ENCODE data around the gene CC2D1B.
"Not testable (repeated sequence)": the region's sequence is repeated elsewhere in the genome, so short reads cannot be mapped to it uniquely, and the experiment has no call there.

The CC2D1B gene, protein sequence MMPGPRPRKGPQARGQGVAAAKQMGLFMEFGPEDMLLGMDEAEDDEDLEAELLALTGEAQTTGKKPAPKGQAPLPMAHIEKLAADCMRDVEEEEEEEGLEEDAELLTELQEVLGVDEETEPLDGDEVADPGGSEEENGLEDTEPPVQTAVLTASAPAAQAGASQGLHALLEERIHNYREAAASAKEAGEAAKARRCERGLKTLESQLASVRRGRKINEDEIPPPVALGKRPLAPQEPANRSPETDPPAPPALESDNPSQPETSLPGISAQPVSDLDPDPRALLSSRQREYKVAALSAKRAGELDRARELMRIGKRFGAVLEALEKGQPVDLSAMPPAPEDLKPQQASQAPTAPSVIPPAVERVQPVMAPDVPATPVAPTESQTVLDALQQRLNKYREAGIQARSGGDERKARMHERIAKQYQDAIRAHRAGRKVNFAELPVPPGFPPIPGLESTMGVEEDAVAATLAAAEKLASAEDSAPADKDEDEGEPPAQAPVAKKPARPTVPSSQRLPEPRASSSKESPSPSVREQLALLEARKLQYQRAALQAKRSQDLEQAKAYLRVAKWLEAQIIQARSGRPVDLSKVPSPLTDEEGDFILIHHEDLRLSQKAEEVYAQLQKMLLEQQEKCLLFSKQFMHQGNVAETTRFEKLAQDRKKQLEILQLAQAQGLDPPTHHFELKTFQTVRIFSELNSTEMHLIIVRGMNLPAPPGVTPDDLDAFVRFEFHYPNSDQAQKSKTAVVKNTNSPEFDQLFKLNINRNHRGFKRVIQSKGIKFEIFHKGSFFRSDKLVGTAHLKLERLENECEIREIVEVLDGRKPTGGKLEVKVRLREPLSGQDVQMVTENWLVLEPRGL

DNA sequence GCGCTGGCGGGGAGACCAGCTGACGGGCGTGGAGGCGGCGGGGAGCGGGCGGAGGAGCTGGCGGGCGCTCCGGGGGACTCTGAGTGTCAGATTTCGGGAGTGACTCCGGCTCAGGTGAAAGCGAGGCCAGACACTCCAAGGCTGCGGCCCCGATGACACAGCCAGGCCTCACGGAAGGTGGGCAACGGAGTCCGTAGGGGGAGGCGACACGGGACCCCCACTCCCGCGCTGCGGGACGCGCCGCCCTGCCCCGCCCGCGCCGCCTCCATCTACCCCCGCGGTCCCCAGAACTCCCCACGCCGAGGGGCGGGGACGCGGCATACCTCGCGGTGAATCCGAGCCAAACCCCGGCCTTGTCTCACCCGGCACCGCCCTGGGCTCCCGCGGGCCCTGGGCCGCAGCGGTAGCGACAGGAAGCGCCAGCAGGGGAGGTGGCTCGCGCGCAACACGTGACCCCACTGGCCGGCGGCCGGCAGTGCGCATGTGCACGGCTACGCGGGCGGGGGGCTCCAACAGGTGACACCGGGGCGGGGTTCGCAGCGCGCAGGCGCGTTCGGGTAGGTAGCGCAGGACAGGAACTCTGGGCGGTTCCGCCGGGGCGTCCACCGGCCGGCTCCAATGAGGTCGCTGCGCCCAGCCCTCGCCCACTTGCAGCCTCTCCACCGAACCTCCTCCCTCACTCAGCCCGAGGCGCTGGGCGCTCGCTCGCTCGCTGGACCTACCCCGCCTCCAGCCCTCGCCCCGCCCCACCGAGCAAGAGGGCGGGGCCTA lies at the start of gene CC2D1B:
CC2D1B (minus strand) TSS at position 460 of the 771 bp plus-strand sequence. CDS start 1,585 bp downstream, outside the sequence.
- DNase-seq = peak; percentile 100

DNA sequence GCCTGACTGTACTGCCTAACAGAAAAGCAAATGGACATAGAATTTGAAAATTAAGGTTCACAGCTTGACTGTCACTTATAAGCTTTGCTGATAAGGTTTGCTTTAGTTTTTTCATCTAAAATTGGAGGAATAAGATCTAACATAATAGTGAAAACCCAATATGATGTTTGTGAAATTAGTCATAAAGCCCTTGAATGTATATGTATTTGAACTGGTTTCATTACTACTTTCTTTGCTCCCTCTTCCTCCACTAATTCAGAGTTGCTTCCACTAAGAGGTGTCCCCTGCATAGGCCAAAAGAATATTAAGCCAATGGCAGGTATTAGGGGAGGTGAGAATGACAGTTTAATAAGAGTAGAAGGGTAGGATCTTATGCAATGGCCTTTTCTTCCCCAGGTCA lies 48.9 kb upstream of the CC2D1B start:
- DNase-seq = no peak

DNA sequence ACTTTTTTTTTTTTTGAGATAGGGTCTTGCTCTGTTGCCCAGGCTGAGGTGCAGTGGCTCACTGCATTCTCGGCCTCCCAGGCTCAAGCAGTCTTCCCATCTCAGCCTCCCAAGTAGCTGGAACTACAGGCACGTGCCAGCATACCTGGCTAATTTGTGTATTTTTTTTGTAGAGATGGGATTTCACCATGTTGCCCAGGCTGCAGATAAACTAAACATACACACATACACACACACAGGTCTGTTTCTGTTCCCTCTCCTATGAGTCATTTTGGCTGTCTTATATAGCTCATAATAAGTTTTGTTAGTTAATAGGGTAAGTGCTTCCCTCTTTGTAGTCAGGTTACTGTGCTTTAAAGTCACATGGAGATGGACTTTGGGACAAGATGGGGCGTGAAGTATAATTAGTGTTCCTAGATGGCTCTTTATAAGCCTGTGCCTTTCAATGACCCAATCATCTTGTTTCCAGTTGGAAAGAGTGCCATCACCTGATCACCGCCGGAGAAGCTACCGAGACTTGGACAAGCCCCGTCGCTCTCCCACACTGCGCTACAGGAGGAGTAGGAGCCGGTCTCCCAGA lies 47.5 kb upstream of the CC2D1B start:
- no peak for DNase-seq

DNA sequence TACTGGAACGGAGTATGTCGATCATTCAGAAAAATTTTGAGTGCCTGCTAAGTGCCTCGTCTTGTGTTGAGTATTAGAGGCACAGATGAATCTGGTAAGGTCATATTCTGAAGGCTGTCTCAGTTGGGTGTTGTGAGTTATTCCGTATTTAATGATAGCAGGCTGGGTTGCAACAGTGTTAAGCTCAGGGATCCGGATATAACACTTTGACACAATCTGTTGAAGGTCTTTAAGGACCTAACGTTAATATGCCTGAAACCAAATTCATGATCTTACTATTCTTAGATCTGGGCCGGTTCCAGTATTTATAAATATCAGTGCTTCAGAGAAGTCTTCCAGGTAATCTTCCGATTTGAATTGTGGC lies 39.0 kb upstream of the CC2D1B start:
- DNase-seq = no peak

DNA sequence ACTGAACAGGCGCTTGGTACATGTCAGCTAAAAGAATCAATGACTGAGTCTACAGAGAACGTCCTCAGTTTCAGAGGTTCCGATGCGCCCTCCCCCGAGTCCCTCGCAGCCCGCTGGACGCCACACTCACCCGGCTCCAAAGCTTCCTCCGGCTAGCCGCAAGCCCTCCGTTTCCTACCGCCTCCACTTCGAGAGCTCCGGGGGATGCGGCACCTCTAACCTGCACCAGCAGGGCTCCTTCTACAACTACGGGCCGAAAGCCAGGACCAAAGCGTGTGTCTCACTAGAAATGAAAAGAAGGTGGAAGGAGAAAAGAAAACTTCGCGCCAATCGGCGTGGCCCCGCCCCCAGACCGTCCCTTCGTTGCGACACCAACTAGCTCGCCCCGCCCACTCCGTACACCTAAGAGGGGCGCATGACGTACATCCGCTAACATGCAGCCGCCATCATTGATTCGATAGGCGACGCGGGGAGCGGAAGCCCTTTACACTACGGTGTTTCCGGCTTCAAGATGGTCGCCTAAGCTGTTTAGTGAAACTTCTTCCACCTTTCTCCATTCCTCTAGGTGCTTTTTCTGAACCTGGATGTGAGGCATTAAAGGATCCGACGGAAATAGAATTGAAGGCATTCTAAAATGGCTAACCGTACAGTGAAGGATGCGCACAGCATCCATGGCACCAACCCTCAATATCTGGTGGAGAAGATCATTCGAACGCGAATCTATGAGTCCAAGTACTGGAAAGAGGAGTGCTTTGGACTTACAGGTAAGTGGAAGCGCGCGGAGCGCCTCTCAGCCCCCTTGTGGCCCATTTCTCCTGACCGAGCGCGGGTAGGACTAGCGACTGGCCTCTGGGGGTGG lies 38.3 kb upstream of the CC2D1B start, which contains the start of the genes ORC1 and PRPF38A:
ORC1 (minus strand) TSS at position 308 of the 859 bp plus-strand sequence. CDS start 2,200 bp downstream, outside the sequence.
PRPF38A (plus strand) TSS at position 487 of the 859 bp plus-strand sequence; CDS start at position 635, 148 bp downstream.
- DNase-seq = peak; percentile 99

DNA sequence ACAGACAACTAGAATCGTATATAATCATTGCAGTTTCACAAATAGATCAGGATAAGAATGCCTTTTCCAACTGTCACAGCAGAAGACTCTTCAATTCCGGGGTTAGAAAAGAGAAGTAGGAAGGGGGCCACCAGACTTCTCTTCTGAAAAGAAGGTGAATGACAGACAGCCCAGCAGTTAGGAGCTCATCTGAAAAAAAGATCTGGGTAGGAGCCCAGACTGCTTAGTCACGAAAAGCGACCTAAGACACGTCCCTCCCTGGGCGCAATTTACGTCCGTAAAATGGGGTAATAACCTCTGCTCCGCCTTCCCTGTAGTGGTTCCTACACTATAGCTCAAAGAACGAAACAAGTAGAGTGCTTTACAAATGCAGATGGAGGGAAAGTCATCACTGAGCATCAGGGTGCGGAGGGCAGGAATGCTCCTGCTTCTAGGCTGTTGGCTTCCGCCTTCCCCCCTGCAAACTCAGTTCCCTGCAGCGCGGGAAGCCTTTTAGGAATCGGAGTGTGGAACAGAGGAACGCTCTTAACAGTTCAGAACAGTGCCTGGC lies 37.6 kb upstream of the CC2D1B start:
- DNase-seq = peak; percentile 72

DNA sequence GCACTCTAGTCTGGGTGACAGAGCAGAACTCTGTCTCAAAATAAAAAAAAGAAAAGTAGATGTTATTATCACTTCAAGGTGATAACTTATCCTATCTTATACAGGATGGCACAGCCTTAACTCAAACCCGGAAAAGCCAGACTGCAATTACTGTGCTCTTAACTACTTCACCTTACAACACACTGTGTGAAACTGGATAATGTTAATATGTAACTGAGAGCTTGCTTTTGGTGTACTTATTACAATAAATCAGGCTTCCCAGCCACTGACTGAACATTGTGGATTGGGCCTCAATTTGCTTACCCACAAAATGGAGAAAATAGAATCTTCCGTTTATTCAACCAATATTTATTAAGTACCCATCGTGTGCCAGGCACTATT lies 36.8 kb upstream of the CC2D1B start:
- no peak for DNase-seq

DNA sequence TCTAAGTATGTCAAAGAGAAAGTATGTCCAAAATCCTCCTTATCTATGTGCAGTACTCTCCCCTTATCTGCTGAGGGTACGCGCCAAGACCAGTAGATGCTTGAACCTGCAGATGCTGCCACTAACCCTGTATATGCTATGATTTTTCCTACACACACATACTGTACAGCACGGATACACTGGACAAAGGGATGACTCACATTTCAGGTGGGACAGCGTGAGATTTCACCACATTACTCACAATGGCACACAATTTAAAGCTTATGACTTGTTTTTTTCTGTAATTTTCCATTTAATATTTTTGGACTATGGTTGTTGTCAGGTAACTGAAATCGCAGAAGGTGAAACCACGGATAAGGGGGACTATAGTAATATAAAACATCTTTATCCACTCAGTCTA lies 34.1 kb upstream of the CC2D1B start:
- no peak for DNase-seq

DNA sequence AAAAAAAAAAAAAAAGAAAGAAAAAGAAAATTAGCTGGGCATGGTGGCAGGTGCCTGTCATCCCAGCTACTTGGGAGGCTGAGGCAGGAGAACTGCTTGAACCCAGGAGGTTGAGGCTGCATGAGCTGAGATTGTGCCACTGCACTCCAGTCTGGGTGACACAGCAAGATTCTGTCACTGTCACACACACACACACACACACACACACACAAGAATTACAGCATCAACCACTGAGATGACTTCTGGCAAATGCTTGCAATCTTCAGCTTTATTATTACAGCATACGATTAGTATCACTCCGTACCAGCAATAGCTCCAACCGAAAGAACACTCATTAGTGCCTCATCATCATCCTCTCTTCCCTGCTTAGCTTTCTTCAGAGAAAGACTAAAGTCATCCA lies 33.6 kb upstream of the CC2D1B start:
- no peak for DNase-seq

DNA sequence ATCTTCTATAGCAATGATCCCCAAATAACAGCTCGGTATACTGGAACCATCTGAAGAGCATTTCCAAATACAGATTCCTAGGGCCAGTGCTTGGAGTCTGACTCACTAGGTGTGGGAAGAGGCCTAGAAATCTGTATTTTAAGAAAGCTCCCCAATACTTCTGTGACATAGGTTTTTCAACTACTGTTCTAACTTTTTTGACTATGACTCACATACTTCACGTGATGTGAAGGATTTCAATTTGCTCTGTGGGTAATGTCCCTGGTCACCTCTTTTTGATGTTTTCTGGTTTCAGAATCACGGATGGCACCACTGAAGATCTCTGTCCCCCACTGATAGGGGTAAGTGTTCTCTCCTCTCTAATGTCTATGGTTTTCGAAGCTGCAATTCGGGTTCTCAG lies 27.2 kb upstream of the CC2D1B start:
- no peak for DNase-seq

DNA sequence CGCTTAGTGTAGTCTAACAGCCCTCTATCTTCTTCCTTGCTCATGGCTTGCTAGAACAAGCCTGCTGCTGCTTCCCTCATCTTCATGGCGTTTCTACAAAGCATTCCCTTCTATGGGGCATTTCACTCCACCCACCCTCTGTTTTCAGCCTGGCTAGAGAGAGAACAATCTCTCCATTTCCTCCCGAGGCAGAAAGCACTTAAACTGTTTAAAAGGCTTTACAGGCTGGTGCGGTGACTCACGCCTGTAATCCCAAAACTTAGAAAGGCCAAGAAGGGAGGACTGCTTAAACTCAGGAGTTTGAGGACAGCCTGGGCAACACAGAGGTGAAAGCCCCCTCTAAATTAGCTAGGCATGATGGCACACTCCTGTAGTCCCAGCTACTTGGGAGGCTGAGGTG lies 20.5 kb upstream of the CC2D1B start:
- no peak for DNase-seq

DNA sequence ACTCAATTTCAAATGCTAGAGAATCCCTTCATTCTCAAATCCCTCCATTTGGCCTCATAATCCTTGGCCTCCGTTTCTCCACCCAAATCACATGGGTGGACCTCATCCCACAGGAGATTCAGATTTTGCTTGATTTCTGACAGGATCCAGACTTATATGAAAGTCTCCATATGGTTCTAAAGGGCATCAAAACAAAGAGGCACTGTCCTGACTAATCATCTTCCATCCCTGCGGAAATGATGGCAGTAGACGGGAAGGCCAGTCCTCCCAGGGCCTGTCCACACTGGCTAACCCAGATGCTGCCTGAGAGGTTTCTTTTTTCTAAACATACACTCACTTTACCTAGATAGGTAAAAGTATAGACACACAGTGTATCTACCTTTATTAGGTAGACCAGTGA lies 19.4 kb upstream of the CC2D1B start:
- DNase-seq = no peak

DNA sequence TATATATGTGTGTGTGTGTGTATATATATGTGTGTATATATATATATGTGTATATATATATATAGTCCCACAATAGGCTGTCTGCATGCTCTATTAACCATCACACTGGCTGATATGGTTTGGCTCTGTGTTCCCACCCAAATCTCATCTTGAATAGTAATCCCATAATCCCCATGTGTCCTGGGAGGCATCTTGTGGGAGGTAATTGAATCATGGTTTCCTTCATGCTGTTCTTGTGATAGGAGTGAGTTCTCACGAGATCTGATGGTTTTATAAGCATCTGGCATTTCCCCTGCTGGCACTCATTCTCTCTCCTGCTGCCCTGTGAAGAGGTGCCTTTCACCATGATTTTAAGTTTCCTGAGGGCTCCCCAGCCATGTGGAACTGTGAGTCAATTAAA lies 3.8 kb upstream of the CC2D1B start:
- not testable (repeated sequence) for DNase-seq

DNA sequence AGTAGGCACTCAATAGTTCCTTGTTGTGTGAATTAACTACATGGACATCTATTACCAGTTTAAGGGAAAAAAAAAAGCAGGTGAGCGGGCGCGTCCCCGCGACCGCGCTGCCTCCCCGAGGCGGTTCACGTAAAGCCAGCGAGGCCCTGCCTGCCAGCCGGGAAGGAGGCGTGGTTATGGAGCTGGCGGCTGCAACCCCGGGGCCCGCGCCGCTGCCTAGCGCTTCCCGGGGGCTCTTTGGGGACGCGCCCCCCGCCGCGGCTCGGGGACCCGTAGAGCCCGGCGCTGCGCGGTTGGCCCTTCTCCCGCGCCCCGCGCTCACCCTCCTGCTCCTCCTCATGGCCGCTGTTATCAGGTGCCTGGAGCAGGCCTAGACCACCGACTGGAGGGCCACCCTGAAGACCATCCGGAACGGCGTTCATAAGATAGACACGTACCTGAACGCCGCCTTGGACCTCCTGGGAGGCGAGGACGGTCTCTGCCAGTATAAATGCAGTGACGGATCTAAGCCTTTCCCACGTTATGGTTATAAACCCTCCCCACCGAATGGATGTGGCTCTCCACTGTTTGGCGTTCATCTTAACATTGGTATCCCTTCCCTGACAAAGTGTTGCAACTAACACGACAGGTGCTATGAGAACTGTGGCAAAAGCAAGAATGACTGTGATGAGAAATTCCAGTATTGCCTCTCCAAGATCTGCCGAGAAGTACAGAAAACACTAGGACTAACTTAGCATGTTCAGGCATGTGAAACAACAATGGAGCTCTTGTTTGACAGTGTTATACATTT lies 2.6 kb upstream of the CC2D1B start:
- DNase-seq = peak; percentile 71

DNA sequence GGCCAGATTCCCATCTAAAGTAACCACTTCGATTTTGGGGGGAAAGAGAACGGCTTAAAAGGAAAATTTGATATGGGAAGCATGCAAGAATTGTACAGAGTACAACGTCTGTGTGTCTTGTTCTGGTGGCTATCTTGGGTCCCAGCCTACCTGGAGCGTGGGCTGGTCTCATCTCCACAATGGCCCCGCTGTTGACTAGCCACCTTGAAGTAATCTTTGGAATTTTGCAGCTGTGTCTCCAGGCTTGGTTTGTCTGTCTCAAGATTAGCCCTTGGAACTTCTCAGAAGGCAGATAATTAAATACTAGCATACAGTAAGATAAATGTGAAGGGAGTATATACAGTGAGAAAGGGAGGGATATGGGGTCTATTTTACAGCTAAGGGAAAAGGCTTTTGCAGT lies 1.3 kb upstream of the CC2D1B start:
- no peak for DNase-seq

DNA sequence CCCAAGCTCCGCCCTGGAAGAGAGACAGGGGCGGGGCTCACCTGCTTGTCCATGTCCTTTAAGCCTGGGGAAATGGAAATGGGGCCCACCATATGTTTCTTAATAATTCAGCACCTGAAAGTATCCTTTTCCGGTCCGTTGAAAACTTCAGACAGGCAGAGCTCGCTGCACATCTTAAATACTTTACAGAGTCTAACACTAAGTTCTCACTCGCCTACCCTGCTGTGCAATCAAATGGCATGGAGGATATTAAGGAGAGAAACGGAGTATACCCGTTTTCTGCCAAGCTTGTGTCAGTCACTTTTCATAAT lies 467 bp upstream of the CC2D1B start:
- no peak for DNase-seq

DNA sequence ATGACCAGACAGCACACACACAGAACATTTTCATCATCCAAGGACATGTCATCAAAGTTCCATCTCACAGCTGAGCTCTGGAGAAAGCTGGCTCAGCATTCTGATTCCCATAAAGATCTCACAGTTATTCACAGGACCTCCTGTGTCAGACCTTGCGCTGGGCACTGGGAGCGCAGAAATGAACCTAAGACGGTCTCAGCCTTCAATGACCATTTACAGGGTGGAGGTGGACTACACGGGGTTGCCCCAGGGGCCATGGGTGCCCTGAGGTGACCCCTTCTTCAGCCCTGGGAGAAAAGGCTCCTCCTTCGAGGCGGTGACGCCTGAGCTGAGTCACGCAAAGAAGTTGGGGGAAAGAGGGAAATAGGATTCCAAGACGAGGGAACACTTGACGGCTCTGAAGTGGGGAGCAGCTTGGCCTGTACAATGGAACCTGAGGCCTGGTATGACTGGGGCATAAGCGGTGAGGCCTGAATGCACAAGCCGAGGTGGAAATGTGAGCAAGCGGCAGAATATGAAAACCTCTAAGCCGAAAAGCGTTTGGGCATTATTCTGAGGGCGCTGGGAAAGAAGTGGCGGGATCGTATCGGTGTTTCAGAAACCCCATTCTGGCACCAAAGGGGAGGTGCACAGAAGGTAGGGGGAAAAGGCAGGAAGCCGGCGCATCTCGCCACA lies 797 bp downstream of the CC2D1B start:
- peak; percentile 38 for DNase-seq

DNA sequence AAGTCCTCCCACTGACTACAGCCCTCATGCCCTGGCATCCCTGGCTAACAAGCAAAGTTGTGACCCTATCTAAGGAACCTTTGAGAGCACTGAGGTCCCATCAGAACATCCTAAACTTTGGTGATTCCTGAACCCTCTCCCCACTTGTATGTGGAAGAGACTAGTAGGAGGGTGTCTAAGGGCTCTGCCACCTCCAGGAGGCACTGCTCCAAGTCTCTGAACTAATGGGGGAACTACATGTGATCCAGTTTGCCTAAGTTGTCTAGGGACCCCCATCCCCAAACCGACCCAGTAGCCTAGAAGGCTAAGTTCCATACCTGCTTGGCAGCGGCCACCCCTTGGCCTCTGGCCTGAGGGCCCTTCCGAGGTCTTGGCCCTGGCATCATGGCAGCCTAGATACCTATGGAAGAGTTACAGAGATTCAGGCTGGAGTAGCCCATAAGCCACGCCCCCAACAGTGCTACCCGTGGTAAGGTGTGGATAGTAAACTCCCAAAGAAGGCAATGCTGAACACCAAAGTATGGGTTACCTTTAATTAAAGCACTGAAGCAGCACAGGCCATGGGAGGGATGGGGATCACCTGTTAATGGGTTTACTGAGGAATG lies 1.7 kb downstream of the CC2D1B start:
- DNase-seq = peak; percentile 40

DNA sequence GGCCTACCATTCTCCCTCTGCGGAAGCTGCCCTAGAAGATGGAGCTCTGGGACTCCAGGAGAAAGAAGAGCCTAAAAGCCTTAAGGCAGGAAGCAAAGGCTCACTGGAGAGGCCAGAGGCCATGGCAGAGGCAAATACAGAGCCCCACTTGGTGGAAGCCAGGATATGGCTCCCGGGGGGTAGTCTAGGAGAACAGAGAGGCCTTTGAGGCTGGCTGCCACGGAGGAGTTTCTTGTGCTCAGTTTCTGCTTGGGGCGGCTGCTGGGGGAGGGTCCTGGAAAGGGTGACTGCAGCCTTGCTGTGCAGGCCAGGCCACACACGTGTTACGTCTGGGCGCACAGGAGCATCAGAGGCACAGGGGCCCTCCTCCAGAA lies 5.4 kb downstream of the CC2D1B start:
- DNase-seq = no peak
